H9 (cell line): ENCODE results near the gene RTL9. TPM values are rescaled to one million over a fixed set of nuclear protein-coding genes. Genes with fewer than 3 reads are reported as not detected.
"Not testable (repeated sequence)": the region's sequence is repeated elsewhere in the genome, so short reads cannot be mapped to it uniquely, and the experiment has no call there.

ENCODE experiments used
- DNase-seq: peaks from one replicate; pipeline ENCODE4 v3.0.0-alpha.2; 2017
- H2AFZ ChIP-seq: one replicate; pipeline ENCODE4 v1.6.1; 2013; ENCODE audit warnings: mild to moderate bottlenecking, low read length, control low read depth, moderate library complexity
- H2AK5ac ChIP-seq: 2 replicates; pipeline ENCODE4 v1.6.1; 2013; ENCODE audit warnings: low read length, control low read depth, mixed read lengths; ENCODE audit not compliant: insufficient read length
- H2BK120ac ChIP-seq: one replicate; pipeline ENCODE4 v1.6.1; 2013; ENCODE audit warnings: low read depth, mild to moderate bottlenecking, low read length, control low read depth, inconsistent platforms; ENCODE audit not compliant: poor library complexity, severe bottlenecking
- H2BK12ac ChIP-seq: 2 replicates; pipeline ENCODE4 v1.6.1; 2013; ENCODE audit warnings: low read length, control low read depth, mixed read lengths, low read depth; ENCODE audit not compliant: insufficient read length
- H2BK15ac ChIP-seq: 2 replicates; pipeline ENCODE4 v1.6.1; 2013; ENCODE audit warnings: low read depth, low read length, control low read depth
- H2BK20ac ChIP-seq: one replicate; pipeline ENCODE4 v1.6.1; 2013; ENCODE audit warnings: low read depth, mild to moderate bottlenecking, low read length, control low read depth, inconsistent platforms; ENCODE audit not compliant: poor library complexity, severe bottlenecking
- H2BK5ac ChIP-seq: 2 replicates; pipeline ENCODE4 v1.6.1; 2013; ENCODE audit warnings: low read length, control low read depth, mixed read lengths; ENCODE audit not compliant: insufficient read length
- H3K14ac ChIP-seq: 2 replicates; pipeline ENCODE4 v1.6.1; 2013; ENCODE audit warnings: low read length, control low read depth; ENCODE audit not compliant: insufficient read depth
- H3K18ac ChIP-seq: 2 replicates; pipeline ENCODE4 v1.6.1; 2013; ENCODE audit warnings: low read depth, mild to moderate bottlenecking, mixed read lengths, low read length, control low read depth; ENCODE audit not compliant: insufficient read length
- H3K23ac ChIP-seq: 2 replicates; pipeline ENCODE4 v1.6.1; 2013; ENCODE audit warnings: low read length, control low read depth, mixed read lengths, low read depth; ENCODE audit not compliant: insufficient read length
- H3K23me2 ChIP-seq: 2 replicates; pipeline ENCODE4 v1.6.1; 2013; ENCODE audit warnings: low read depth, mild to moderate bottlenecking, mixed read lengths, low read length, control low read depth; ENCODE audit not compliant: insufficient read length, poor library complexity, severe bottlenecking
- H3K27ac ChIP-seq: 2 replicates; pipeline ENCODE4 v1.5.1; 2013; ENCODE audit warnings: low read length, control low read depth, mixed read lengths, low read depth; ENCODE audit not compliant: insufficient read length
- H3K27me3 ChIP-seq: 2 replicates; pipeline ENCODE4 v1.6.1; 2013; ENCODE audit warnings: low read length, control low read depth, inconsistent platforms; ENCODE audit not compliant: insufficient read depth
- H3K4ac ChIP-seq: 2 replicates; pipeline ENCODE4 v1.6.1; 2013; ENCODE audit warnings: low read depth, mild to moderate bottlenecking, control low read depth, inconsistent platforms, low read length, moderate library complexity
- H3K4me1 ChIP-seq: 2 replicates; pipeline ENCODE4 v1.6.1; 2013; ENCODE audit warnings: low read length, control low read depth, inconsistent platforms; ENCODE audit not compliant: insufficient read depth
- H3K4me2 ChIP-seq: 2 replicates; pipeline ENCODE4 v1.6.1; 2013; ENCODE audit warnings: low read length, control low read depth, mixed read lengths; ENCODE audit not compliant: insufficient read length, insufficient read depth
- H3K56ac ChIP-seq: 2 replicates; pipeline ENCODE4 v1.6.1; 2013; ENCODE audit warnings: low read depth, mild to moderate bottlenecking, mixed read lengths, low read length, control low read depth; ENCODE audit not compliant: insufficient read length
- H3K79me1 ChIP-seq: 2 replicates; pipeline ENCODE4 v1.6.1; 2013; ENCODE audit warnings: low read depth, mild to moderate bottlenecking, moderate library complexity, low read length, control low read depth, inconsistent platforms; ENCODE audit not compliant: insufficient read depth, poor library complexity, severe bottlenecking
- H3K79me2 ChIP-seq: 2 replicates; pipeline ENCODE4 v1.6.1; 2013; ENCODE audit warnings: low read length, control low read depth, inconsistent platforms; ENCODE audit not compliant: insufficient read depth
- H3K9ac ChIP-seq: 2 replicates; pipeline ENCODE4 v1.6.1; 2013; ENCODE audit warnings: low read length, control low read depth, mixed read lengths; ENCODE audit not compliant: insufficient read length; ENCODE audit errors: extremely low read depth
- H3K9me3 ChIP-seq: one replicate; pipeline ENCODE4 v1.6.1; 2013; ENCODE audit warnings: low read depth, low read length, inconsistent platforms; ENCODE audit not compliant: control insufficient read depth
- H3T11ph ChIP-seq: one replicate; pipeline ENCODE4 v1.6.1; 2013; ENCODE audit warnings: mild to moderate bottlenecking, low read length, control low read depth, inconsistent platforms
- H4K20me1 ChIP-seq: one replicate; pipeline ENCODE4 v1.6.1; 2013; ENCODE audit not compliant: control insufficient read depth, insufficient read length, insufficient read depth
- H4K5ac ChIP-seq: 2 replicates; pipeline ENCODE4 v1.6.1; 2013; ENCODE audit warnings: low read depth, mild to moderate bottlenecking, mixed read lengths, low read length, control low read depth; ENCODE audit not compliant: insufficient read length
- H4K8ac ChIP-seq: replicated peaks from 2 replicates; pipeline ENCODE4 v1.6.1; 2013; ENCODE audit warnings: low read length, control low read depth, mixed read lengths, low read depth; ENCODE audit not compliant: insufficient read length
- H4K91ac ChIP-seq: 2 replicates; pipeline ENCODE4 v1.6.1; 2013; ENCODE audit warnings: low read depth, mild to moderate bottlenecking, moderate library complexity, mixed read lengths, low read length, control low read depth; ENCODE audit not compliant: insufficient read length
- H3K27ac Mint-ChIP-seq, 3 experiments: 2 replicates in 2 of 3; 3 replicates in 1 of 3; pipeline ENCODE4 v1.8.0; 2020 to 2021; ENCODE audit warnings: mixed read lengths in 3 of 3, mild to moderate bottlenecking in 1 of 3, moderate library complexity in 1 of 3
- H3K27me3 Mint-ChIP-seq: 2 replicates; pipeline ENCODE4 v1.8.0; 2021; ENCODE audit warnings: low read depth, mild to moderate bottlenecking, moderate library complexity, mixed read lengths
- H3K36me3 Mint-ChIP-seq, 3 experiments: 2 replicates in 2 of 3; 3 replicates in 1 of 3; pipeline ENCODE4 v1.8.0; 2020 to 2021; ENCODE audit warnings: low read depth in 3 of 3, mixed read lengths in 3 of 3; ENCODE audit not compliant: insufficient read depth in 1 of 3
- H3K4me1 Mint-ChIP-seq, 2 experiments: 2 replicates each; pipeline ENCODE4 v1.8.0; 2020; ENCODE audit warnings: mixed read lengths in 2 of 2
- H3K4me3 Mint-ChIP-seq, 2 experiments: 2 replicates in 1 of 2; 3 replicates in 1 of 2; pipeline ENCODE4 v1.8.0; 2020 to 2021; ENCODE audit warnings: mild to moderate bottlenecking in 2 of 2, mixed read lengths in 2 of 2, moderate library complexity in 1 of 2
- H3K9me3 Mint-ChIP-seq, 2 experiments: 2 replicates in 1 of 2; 3 replicates in 1 of 2; pipeline ENCODE4 v1.8.0; 2020; ENCODE audit warnings: mild to moderate bottlenecking in 2 of 2, mixed read lengths in 2 of 2, moderate library complexity in 1 of 2
- WGBS: extraction: QIAGEN DNeasy Blood & Tissue Kit; methylation state at CpG from one replicate; pipeline ENCODE4 v1.1.7; 2013; ENCODE audit warnings: missing lambda C conversion rate, low lambda C conversion rate, mixed read lengths; ENCODE audit not compliant: insufficient read length; ENCODE audit errors: extremely low coverage; 5-methylcytosine and 5-hydroxymethylcytosine counted together
- total RNA-seq: library from RNA; stranded (reverse); gene quantifications from 2 replicates; pipeline ENCODE4 v1.2.1, GENCODE V29; 2021
- TF ChIP-seq, protein P1 (sequence below): fragments of 200-600 bp; sonication (generic); conservative IDR thresholded peaks from 3 replicates; pipeline ENCODE4 v1.8.0; 2021; ENCODE audit warnings: antibody characterized with exemption, mild to moderate bottlenecking

Gene RTL9
- total RNA-seq, 1 experiment from 2014 or later = 0.13 TPM

DNA sequence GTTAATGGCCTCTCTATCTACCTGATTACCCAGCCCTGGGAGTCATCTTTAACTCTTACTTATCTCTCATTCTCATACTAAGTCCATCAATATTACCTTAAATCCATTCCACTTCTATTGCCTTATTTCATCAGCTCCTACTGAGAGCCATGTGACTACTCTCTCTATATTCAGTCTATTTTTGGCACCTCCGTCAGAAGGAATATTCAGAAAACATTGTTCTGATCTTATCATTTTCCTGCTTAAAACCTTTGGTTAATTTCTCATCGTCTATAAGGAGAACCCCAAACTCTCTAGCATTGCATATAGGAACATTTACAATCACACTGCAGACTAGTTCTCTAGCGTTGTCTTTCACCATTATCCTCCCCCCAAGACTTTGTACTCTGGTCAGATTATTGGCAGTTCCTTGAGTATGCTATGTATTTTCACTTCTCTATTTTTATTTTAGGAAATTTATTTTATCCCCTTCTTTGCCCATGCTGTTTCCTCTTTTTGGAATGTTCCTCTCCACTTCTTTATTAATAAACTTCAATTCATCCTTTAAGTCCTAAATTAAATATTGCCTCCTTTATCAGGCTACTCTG lies 27.1 kb upstream of the RTL9 start:
- no peaks in the 10 kb centered on the region; the same call in 1 of the 2 replicates for H3K27me3 Mint-ChIP-seq

DNA sequence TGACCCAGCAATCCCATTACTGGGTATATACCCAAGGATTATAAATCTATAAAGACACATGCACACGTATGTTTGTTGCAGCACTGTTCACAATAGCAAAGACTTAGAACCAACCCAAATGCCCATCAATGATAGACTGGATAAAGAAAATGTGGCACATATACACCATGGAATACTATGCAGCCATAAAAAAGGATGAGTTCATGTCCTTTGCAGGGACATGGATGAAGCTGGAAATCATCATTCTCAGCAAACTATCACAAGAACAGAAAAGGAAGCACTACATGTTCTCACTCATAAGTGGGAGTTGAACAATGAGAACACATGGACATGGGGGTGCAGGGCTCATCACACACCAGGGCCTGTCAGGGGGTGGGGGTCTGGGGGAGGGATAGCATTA lies 25.2 kb upstream of the RTL9 start:
- H3K27me3 Mint-ChIP-seq, H2BK15ac ChIP-seq, H3K9me3 ChIP-seq, H2BK20ac ChIP-seq, H3K56ac ChIP-seq, H4K5ac ChIP-seq, H3K9me3 Mint-ChIP-seq, H3K79me1 ChIP-seq, H3K79me2 ChIP-seq, H3K9ac ChIP-seq, H2AFZ ChIP-seq, H3K18ac ChIP-seq, H3K23me2 ChIP-seq, H3K14ac ChIP-seq, H4K8ac ChIP-seq, H3T11ph ChIP-seq, DNase-seq, H3K27ac ChIP-seq, H3K4me1 ChIP-seq, H3K27ac Mint-ChIP-seq, H2BK12ac ChIP-seq, H3K23ac ChIP-seq, H4K20me1 ChIP-seq, H3K4me2 ChIP-seq, H3K27me3 ChIP-seq, H2BK120ac ChIP-seq, H4K91ac ChIP-seq, H3K4me1 Mint-ChIP-seq, H3K36me3 Mint-ChIP-seq, H2BK5ac ChIP-seq, H2AK5ac ChIP-seq, H3K4me3 Mint-ChIP-seq, H3K4ac ChIP-seq: not testable (repeated sequence)
- WGBS = no CpG with 5 or more reads among the region's 1 CpG

More for the DNA sequence above, 27.1 kb upstream of the RTL9 start:
- no peak overlapping the region for H2BK5ac ChIP-seq
- no CpG with 5 or more reads among the region's 3 CpGs for WGBS
- H3K9ac ChIP-seq = no peak overlapping the region
- H3K23me2 ChIP-seq = no peaks in the 10 kb centered on the region
- Mint-ChIP-seq H3K4me1 (no peaks in the 10 kb centered on the region), H3K36me3 (no peaks in the 10 kb centered on the region), H3K27ac (no peak overlapping the region), H3K4me3 (no peak overlapping the region), H3K9me3 (no peaks in the 10 kb centered on the region)
- no peak overlapping the region for H3K4me2 ChIP-seq
- H3K27ac ChIP-seq = no peak overlapping the region
- no peak overlapping the region for H2BK20ac ChIP-seq
- no peak overlapping the region for H2BK12ac ChIP-seq
- H3K4me1 ChIP-seq = no peaks in the 10 kb centered on the region
- H4K8ac ChIP-seq = no peak overlapping the region
- no peak overlapping the region for H2AK5ac ChIP-seq
- H2AFZ ChIP-seq = no peak overlapping the region
- no peak overlapping the region for H3K23ac ChIP-seq
- no peaks in the 10 kb centered on the region for H3K27me3 ChIP-seq
- no peak overlapping the region for H3K56ac ChIP-seq
- peaks cover 2% of the 10 kb centered on the region; the same call in 1 of the 2 replicates for H3K79me2 ChIP-seq
- H4K91ac ChIP-seq = no peak overlapping the region
- H3K9me3 ChIP-seq = no peaks in the 10 kb centered on the region
- no peaks in the 10 kb centered on the region for H4K20me1 ChIP-seq
- no peak overlapping the region for H3K4ac ChIP-seq
- H2BK120ac ChIP-seq = no peak overlapping the region
- H3K18ac ChIP-seq = no peak overlapping the region
- no peak overlapping the region for H3T11ph ChIP-seq
- no peak overlapping the region for H4K5ac ChIP-seq
- TF ChIP-seq, protein P1, sequence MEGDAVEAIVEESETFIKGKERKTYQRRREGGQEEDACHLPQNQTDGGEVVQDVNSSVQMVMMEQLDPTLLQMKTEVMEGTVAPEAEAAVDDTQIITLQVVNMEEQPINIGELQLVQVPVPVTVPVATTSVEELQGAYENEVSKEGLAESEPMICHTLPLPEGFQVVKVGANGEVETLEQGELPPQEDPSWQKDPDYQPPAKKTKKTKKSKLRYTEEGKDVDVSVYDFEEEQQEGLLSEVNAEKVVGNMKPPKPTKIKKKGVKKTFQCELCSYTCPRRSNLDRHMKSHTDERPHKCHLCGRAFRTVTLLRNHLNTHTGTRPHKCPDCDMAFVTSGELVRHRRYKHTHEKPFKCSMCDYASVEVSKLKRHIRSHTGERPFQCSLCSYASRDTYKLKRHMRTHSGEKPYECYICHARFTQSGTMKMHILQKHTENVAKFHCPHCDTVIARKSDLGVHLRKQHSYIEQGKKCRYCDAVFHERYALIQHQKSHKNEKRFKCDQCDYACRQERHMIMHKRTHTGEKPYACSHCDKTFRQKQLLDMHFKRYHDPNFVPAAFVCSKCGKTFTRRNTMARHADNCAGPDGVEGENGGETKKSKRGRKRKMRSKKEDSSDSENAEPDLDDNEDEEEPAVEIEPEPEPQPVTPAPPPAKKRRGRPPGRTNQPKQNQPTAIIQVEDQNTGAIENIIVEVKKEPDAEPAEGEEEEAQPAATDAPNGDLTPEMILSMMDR = no peak
- H2BK15ac ChIP-seq = no peak overlapping the region
- no peak overlapping the region for H3K14ac ChIP-seq
- no peaks in the 10 kb centered on the region for H3K79me1 ChIP-seq
- no peak for DNase-seq
